Measurements from ENCODE around the gene URB2. TPM values are rescaled to one million over a fixed set of nuclear protein-coding genes. Genes with fewer than 3 reads are reported as not detected.

URB2 gene
- total and polyA plus RNA-seq, 2 donors (not counting 3 experiments of a cell fraction or from before 2014, with no cell fraction given) = 4.7 to 12.4 TPM

- H3K27ac ChIP-seq (ENCODE audit: insufficient read depth, low read depth, low read length) = no peak overlapping the region
- peaks cover 4 to 5% of the 10 kb centered on the region in 2 experiments for H3K36me3 ChIP-seq (ENCODE audit: control insufficient read depth in 2 of 2, extremely low read depth in 1 of 2, insufficient read depth in 2 of 2, low read length in 2 of 2)
- TF ChIP-seq EZH2 (IDR thresholded peaks at IDR 0.05; ENCODE audit: borderline replicate concordance, low read depth, low read length, severe bottlenecking) = no peak
- TF ChIP-seq JUN (IDR thresholded peaks at IDR 0.05; ENCODE audit: borderline replicate concordance, insufficient read depth, insufficient read length, low read depth) = no peak
- no peak for TF ChIP-seq CTCF (IDR thresholded peaks at IDR 0.05; ENCODE audit: extremely low read depth in 1 of 2, insufficient read depth in 1 of 2, low read depth in 1 of 2, low read length in 2 of 2)
- TF ChIP-seq POLR2A (IDR thresholded peaks at IDR 0.05; ENCODE audit: low read depth, low read length) = no peak
- no peak for TF ChIP-seq MAX (IDR thresholded peaks at IDR 0.05; ENCODE audit: insufficient read depth, insufficient read length)
- no peak for TF ChIP-seq POLR2AphosphoS5 (IDR thresholded peaks at IDR 0.05; ENCODE audit: insufficient read depth, low read depth, low read length)
- TF ChIP-seq FOS (IDR thresholded peaks at IDR 0.05; ENCODE audit: borderline replicate concordance, insufficient read depth, low read length) = no peak
- TF ChIP-seq MYC (IDR thresholded peaks at IDR 0.05; ENCODE audit: low read depth, low read length) = no peak
- TF ChIP-seq GATA2 (IDR thresholded peaks at IDR 0.05; ENCODE audit: insufficient read depth, insufficient read length, low read depth, low read length) = no peak
- H3K27me3 ChIP-seq (ENCODE audit: control insufficient read depth in 2 of 2, insufficient read depth in 2 of 2, low read length in 2 of 2) = no peaks in the 10 kb centered on the region
- no peak overlapping the region for H3K9ac ChIP-seq (replicated peaks; ENCODE audit: extremely low read depth, insufficient read depth, low read length)
- dilution Hi-C loops (cut with MboI; ENCODE audit: extremely low pct_ligation_motif_present, low sequenced_read_pairs) = no loop called here
- DNase-seq (ENCODE audit: low read depth, low spot score) (no peak), FAIRE-seq (no peak)
- H3K4me3 ChIP-seq (replicated peaks in 1 of 3; ENCODE audit: insufficient read depth in 1 of 3, low read depth in 1 of 3, low read length in 3 of 3) = no peak overlapping the region
- ChIA-PET CTCF (interaction anchor here (1.1 kb wide), 1 partner anchor 25 kb away, joined by 5 read pairs; no protein-coding TSS in a partner anchor), POLR2A (no interaction called here)
- no peak overlapping the region for H2AFZ ChIP-seq (ENCODE audit: low read depth, low read length)
- no peaks in the 10 kb centered on the region for H3K4me1 ChIP-seq (ENCODE audit: control insufficient read depth, extremely low read depth, insufficient read depth, low read length)
- intact Hi-C loops (cut with micrococcal nuclease) = no loop called here
- no peak overlapping the region for H3K4me2 ChIP-seq (ENCODE audit: insufficient read depth, low read length)
- H3K79me2 ChIP-seq (ENCODE audit: control insufficient read depth, insufficient read depth, low read length) = no peaks in the 10 kb centered on the region
- BruUV-seq (replicated peaks) = no TSS peak
- H4K20me1 ChIP-seq (replicated peaks; ENCODE audit: control insufficient read depth, extremely low read depth, insufficient read depth, low read length) = no peaks in the 10 kb centered on the region
- no peaks in the 10 kb centered on the region for H3K9me3 ChIP-seq (replicated peaks; ENCODE audit: control insufficient read depth, insufficient read depth, low read length)
- H3K9me1 ChIP-seq (replicated peaks; ENCODE audit: control insufficient read depth, extremely low read depth, insufficient read depth, low read length) = no peaks in the 10 kb centered on the region
Observed at GRCh38 chr1:229655781-229656180, 29.7 kb downstream of the URB2 start.

All from endothelial cell of umbilical vein (primary cell).